Panc1 (cell line): ENCODE results near the gene ATXN7. TPM values are rescaled to one million over a fixed set of nuclear protein-coding genes. Genes with fewer than 3 reads are reported as not detected.

Experiments
- ATAC-seq: fragments of 200-7000 bp; cut with Tn5 transposase; 2 replicates; pipeline ENCODE4 v1.9.1; 2020; ENCODE audit warnings: mild to moderate bottlenecking, moderate library complexity
- BruUV-seq: library from RNA; stranded (reverse); fragments of 400-500 nt; replicated peaks from 2 replicates; lab custom pipeline; 2021; lab: Mats Ljungman, UMichigan
- CTCF ChIA-PET: fragments of 300-600 bp; sonication (Branson Sonifier 250); formaldehyde crosslinking; loops from one replicate; lab custom pipeline; 2022; ENCODE audit warnings: antibody characterized with exemption; lab: Charles Lee
- POLR2A ChIA-PET: fragments of 300-600 bp; sonication (Branson Sonifier 250); formaldehyde crosslinking; loops from one replicate; lab custom pipeline; 2022; ENCODE audit warnings: antibody characterized with exemption; lab: Charles Lee
- DNase-seq: peaks from one replicate; pipeline ENCODE4 v3.0.0-alpha.2; 2010; ENCODE audit warnings: low read depth, low spot score
- H3K27ac ChIP-seq: 2 replicates; pipeline ENCODE4 v1.5.1; 2011; ENCODE audit warnings: mild to moderate bottlenecking, low read length, inconsistent platforms
- H3K27me3 ChIP-seq: fragments of 200-500 bp; sonication (Bioruptor generic); 2 replicates; pipeline ENCODE4 v1.6.0; 2014; ENCODE audit warnings: low read length, inconsistent platforms; ENCODE audit not compliant: control insufficient read depth, insufficient read depth
- H3K36me3 ChIP-seq: fragments of 200-500 bp; sonication (Bioruptor generic); 2 replicates; pipeline ENCODE4 v1.5.1; 2014; ENCODE audit warnings: inconsistent platforms, mild to moderate bottlenecking, low read length, moderate library complexity; ENCODE audit not compliant: control insufficient read depth, insufficient read depth
- H3K4me1 ChIP-seq: 2 replicates; pipeline ENCODE4 v1.5.1; 2011; ENCODE audit warnings: inconsistent platforms, mild to moderate bottlenecking, low read length, moderate library complexity; ENCODE audit not compliant: control insufficient read depth, insufficient read depth
- H3K4me3 ChIP-seq, 2 experiments: 2 replicates each; pipeline ENCODE4 v1.5.1; 2011 to 2012; ENCODE audit warnings: low read depth in 2 of 2, low read length in 2 of 2, mild to moderate bottlenecking in 2 of 2, inconsistent platforms in 1 of 2, moderate library complexity in 1 of 2
- H3K9me3 ChIP-seq: fragments of 200-500 bp; sonication (Bioruptor generic); 2 replicates; pipeline ENCODE4 v1.5.1; 2014; ENCODE audit warnings: low read depth, mild to moderate bottlenecking, inconsistent platforms, low read length, moderate library complexity; ENCODE audit not compliant: control insufficient read depth, insufficient read depth
- POLR2AphosphoS5 ChIP-seq: IDR thresholded peaks from 2 replicates; pipeline ENCODE4 v1.6.1; 2012; ENCODE audit warnings: mild to moderate bottlenecking, low read depth, low read length, moderate library complexity
- SIN3A ChIP-seq: IDR thresholded peaks from 2 replicates; pipeline ENCODE4 v1.6.1; 2012; ENCODE audit warnings: low read depth, mild to moderate bottlenecking, low read length, moderate library complexity, borderline replicate concordance; ENCODE audit not compliant: insufficient read depth
- TCF7L2 ChIP-seq: IDR thresholded peaks from 2 replicates; pipeline ENCODE4 v1.6.1; 2011; ENCODE audit warnings: mild to moderate bottlenecking, low read depth, low read length, inconsistent platforms
- in situ Hi-C: cut with HindIII; loops from 2 replicates; pipeline ENCODE4 v1.10.0; 2016; ENCODE audit warnings: low sequenced_read_pairs, low pct_unique_long_range_greater_than_20kb
- intact Hi-C: fragments of 100-400 bp; cut with micrococcal nuclease; formaldehyde crosslinking; loops from one replicate; pipeline ENCODE4 v1.10.0; 2022; ENCODE audit not compliant: unreplicated experiment
- total RNA-seq: library from RNA; stranded (reverse); gene quantifications from one replicate; pipeline ENCODE4 v1.2.1, GENCODE V29; 2021; ENCODE audit not compliant: unreplicated experiment
- TF ChIP-seq, protein P1 (sequence below), 2 experiments: IDR thresholded peaks; 2 replicates each; pipeline ENCODE4 v1.6.1; 2011 to 2012; ENCODE audit warnings: low read depth in 2 of 2, control low read depth in 1 of 2, low read length in 1 of 2, mild to moderate bottlenecking in 1 of 2, moderate library complexity in 1 of 2; ENCODE audit not compliant: insufficient read depth in 1 of 2
- TF ChIP-seq, protein P2 (sequence below): fragments of 450-650 bp; IDR thresholded peaks from 2 replicates; pipeline ENCODE4 v1.5.1; 2017; ENCODE audit warnings: mild to moderate bottlenecking

ATXN7 gene
- total RNA-seq, 1 experiment from 2014 or later = 17.3 TPM

DNA sequence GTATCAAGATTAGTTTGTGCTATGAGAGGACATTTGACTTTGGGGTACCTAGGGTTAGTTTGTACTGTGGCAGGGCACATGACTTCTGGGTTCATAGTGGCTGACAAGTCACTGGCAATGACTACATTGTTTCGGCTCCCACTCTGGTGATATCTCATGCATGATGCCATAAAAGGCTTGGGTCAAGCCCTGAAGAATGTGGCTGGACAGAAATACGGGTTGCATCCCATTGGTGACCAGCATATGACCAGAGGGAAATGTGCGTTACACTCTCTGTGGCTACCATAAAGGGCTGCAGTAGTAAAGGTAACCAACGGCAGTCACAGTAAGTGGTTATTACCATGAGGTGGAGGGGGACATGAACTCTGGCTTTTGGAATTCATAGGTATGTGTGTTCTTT, 18.5 kb upstream of the ATXN7 start:
- no peak for DNase-seq
- no peak for ATAC-seq
- no peak overlapping the region for H3K4me3 ChIP-seq
- H3K27me3 ChIP-seq = no peaks in the 10 kb centered on the region
- TF ChIP-seq POLR2AphosphoS5 (no peak), SIN3A (no peak), TCF7L2 (no peak)
- TF ChIP-seq, protein P1, sequence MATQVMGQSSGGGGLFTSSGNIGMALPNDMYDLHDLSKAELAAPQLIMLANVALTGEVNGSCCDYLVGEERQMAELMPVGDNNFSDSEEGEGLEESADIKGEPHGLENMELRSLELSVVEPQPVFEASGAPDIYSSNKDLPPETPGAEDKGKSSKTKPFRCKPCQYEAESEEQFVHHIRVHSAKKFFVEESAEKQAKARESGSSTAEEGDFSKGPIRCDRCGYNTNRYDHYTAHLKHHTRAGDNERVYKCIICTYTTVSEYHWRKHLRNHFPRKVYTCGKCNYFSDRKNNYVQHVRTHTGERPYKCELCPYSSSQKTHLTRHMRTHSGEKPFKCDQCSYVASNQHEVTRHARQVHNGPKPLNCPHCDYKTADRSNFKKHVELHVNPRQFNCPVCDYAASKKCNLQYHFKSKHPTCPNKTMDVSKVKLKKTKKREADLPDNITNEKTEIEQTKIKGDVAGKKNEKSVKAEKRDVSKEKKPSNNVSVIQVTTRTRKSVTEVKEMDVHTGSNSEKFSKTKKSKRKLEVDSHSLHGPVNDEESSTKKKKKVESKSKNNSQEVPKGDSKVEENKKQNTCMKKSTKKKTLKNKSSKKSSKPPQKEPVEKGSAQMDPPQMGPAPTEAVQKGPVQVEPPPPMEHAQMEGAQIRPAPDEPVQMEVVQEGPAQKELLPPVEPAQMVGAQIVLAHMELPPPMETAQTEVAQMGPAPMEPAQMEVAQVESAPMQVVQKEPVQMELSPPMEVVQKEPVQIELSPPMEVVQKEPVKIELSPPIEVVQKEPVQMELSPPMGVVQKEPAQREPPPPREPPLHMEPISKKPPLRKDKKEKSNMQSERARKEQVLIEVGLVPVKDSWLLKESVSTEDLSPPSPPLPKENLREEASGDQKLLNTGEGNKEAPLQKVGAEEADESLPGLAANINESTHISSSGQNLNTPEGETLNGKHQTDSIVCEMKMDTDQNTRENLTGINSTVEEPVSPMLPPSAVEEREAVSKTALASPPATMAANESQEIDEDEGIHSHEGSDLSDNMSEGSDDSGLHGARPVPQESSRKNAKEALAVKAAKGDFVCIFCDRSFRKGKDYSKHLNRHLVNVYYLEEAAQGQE (IDR thresholded peaks at IDR 0.05; ENCODE audit: insufficient read depth in 1 of 2, low read depth in 2 of 2, low read length in 1 of 2) = no peak
- TF ChIP-seq, protein P2, sequence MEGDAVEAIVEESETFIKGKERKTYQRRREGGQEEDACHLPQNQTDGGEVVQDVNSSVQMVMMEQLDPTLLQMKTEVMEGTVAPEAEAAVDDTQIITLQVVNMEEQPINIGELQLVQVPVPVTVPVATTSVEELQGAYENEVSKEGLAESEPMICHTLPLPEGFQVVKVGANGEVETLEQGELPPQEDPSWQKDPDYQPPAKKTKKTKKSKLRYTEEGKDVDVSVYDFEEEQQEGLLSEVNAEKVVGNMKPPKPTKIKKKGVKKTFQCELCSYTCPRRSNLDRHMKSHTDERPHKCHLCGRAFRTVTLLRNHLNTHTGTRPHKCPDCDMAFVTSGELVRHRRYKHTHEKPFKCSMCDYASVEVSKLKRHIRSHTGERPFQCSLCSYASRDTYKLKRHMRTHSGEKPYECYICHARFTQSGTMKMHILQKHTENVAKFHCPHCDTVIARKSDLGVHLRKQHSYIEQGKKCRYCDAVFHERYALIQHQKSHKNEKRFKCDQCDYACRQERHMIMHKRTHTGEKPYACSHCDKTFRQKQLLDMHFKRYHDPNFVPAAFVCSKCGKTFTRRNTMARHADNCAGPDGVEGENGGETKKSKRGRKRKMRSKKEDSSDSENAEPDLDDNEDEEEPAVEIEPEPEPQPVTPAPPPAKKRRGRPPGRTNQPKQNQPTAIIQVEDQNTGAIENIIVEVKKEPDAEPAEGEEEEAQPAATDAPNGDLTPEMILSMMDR = no peak
- POLR2A ChIA-PET = no interaction called here
- no peaks in the 10 kb centered on the region for H3K4me1 ChIP-seq
- no peaks in the 10 kb centered on the region for H3K9me3 ChIP-seq
- no TSS peak for BruUV-seq
- no peak overlapping the region for H3K27ac ChIP-seq
- intact Hi-C loops (no loop called here), in situ Hi-C loops (no loop called here)
- no peaks in the 10 kb centered on the region for H3K36me3 ChIP-seq
- CTCF ChIA-PET = no interaction called here

DNA sequence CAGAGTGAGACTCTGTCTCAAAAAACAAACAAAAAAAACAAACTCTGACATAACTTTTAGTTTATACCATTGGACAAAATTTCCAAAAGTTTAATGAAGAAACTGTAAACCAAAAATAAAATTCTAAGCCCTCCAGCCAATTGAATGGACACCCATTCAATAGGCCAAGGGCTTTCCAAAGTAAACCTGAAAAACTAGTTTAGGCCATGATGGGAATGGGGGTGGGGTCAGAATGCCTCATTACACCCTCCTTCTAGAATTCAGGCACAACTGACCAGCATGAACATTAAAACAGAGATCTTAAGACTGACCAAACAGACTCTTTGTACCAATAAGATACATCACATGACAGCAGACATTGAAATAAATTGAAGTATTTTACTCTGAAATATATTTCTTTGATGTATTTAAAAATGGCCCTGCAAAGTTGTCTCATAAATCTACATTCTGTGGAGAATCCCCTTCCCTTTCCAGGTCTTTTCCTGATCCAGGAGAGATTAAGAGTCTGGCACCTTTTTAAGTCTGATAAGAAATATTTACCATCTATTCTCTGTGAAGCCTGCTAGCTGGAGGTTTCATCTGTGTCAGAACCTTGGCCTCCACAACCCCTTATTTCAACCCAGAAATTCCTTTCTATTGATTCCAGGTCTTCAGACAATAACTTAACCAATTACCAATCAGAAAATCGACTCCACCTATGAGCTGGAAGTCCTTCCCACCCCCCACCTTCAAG, 15.8 kb upstream of the ATXN7 start:
- no TSS peak for BruUV-seq
- ATAC-seq = no peak
- in situ Hi-C loops = no loop called here
- no peak for DNase-seq
- CTCF ChIA-PET = interaction anchor here (0.7 kb wide), 1 partner anchor 65 kb away, joined by 10 read pairs; the partner anchor contains the start of gene SCAANT1
- intact Hi-C loops = no loop called here
- no peak overlapping the region for H3K27ac ChIP-seq
- H3K4me1 ChIP-seq = no peaks in the 10 kb centered on the region
- no peaks in the 10 kb centered on the region for H3K9me3 ChIP-seq
- POLR2A ChIA-PET = no interaction called here
- no peaks in the 10 kb centered on the region for H3K36me3 ChIP-seq
- TF ChIP-seq, protein P1 (IDR thresholded peaks at IDR 0.05; ENCODE audit: insufficient read depth in 1 of 2, low read depth in 2 of 2, low read length in 1 of 2) = no peak
- TF ChIP-seq POLR2AphosphoS5 (no peak), SIN3A (no peak), TCF7L2 (no peak)
- TF ChIP-seq, protein P2 = no peak
- H3K4me3 ChIP-seq = no peak overlapping the region
- H3K27me3 ChIP-seq = no peaks in the 10 kb centered on the region
